Measurements from ENCODE around the gene AUTS2.

AUTS2 gene

GRCh38 chr7:70313271-70313670, 715.0 kb downstream of the AUTS2 start:
- no peak for DNase-seq (ENCODE audit: low spot score)

GRCh38 chr7:70313687-70314086, 715.4 kb downstream of the AUTS2 start:
- DNase-seq (ENCODE audit: low spot score): no peak

- DNase-seq (ENCODE audit: low spot score): no peak
Measured at GRCh38 chr7:70314221-70314620, 715.9 kb downstream of the AUTS2 start.

- DNase-seq (ENCODE audit: low spot score): peak; percentile 29
Measured at GRCh38 chr7:70316745-70317144, 718.5 kb downstream of the AUTS2 start.

- no peak for DNase-seq (ENCODE audit: low spot score)
Measured at GRCh38 chr7:70317356-70317755, 719.1 kb downstream of the AUTS2 start.

- DNase-seq (ENCODE audit: low spot score): peak; percentile 15
Measured at GRCh38 chr7:70318511-70318910, 720.2 kb downstream of the AUTS2 start.

GRCh38 chr7:70319057-70319456, 720.8 kb downstream of the AUTS2 start:
- DNase-seq (ENCODE audit: low spot score): no peak

- no peak for DNase-seq (ENCODE audit: low spot score)
Measured at GRCh38 chr7:70321016-70321590, 722.8 kb downstream of the AUTS2 start.

GRCh38 chr7:70322856-70323255, 724.6 kb downstream of the AUTS2 start:
- DNase-seq (ENCODE audit: low spot score): no peak

- DNase-seq (ENCODE audit: low spot score): no peak
Measured at GRCh38 chr7:70325509-70326101, 727.3 kb downstream of the AUTS2 start.

GRCh38 chr7:70334295-70334694, 736.0 kb downstream of the AUTS2 start:
- no peak for DNase-seq (ENCODE audit: low spot score)

- peak; percentile 4 for DNase-seq (ENCODE audit: low spot score)
Measured at GRCh38 chr7:70334871-70335270, 736.6 kb downstream of the AUTS2 start.

- no peak for DNase-seq (ENCODE audit: low spot score)
Measured at GRCh38 chr7:70336536-70336935, 738.3 kb downstream of the AUTS2 start.

- DNase-seq (ENCODE audit: low spot score): no peak
Measured at GRCh38 chr7:70338015-70338414, 739.7 kb downstream of the AUTS2 start.

- DNase-seq (ENCODE audit: low spot score): no peak
Measured at GRCh38 chr7:70340236-70340635, 742.0 kb downstream of the AUTS2 start.

GRCh38 chr7:70341446-70341845, 743.2 kb downstream of the AUTS2 start:
- no peak for DNase-seq (ENCODE audit: low spot score)

GRCh38 chr7:70343519-70343918, 745.2 kb downstream of the AUTS2 start:
- no peak for DNase-seq (ENCODE audit: low spot score)

- no peak for DNase-seq (ENCODE audit: low spot score)
Measured at GRCh38 chr7:70344726-70345125, 746.5 kb downstream of the AUTS2 start.

GRCh38 chr7:70346844-70347462, 748.7 kb downstream of the AUTS2 start:
- DNase-seq (ENCODE audit: low spot score): no peak

- no peak for DNase-seq (ENCODE audit: low spot score)
Measured at GRCh38 chr7:70347463-70348254, 749.4 kb downstream of the AUTS2 start.

- no peak for DNase-seq (ENCODE audit: low spot score)
Measured at GRCh38 chr7:70349031-70349430, 750.8 kb downstream of the AUTS2 start.

GRCh38 chr7:70349819-70350218, 751.5 kb downstream of the AUTS2 start:
- no peak for DNase-seq (ENCODE audit: low spot score)

- DNase-seq (ENCODE audit: low spot score): no peak
Measured at GRCh38 chr7:70352088-70352487, 753.8 kb downstream of the AUTS2 start.
